Diencephalon (tissue), 1 donor: ENCODE data around the gene PRR9. TPM values are rescaled to one million over a fixed set of nuclear protein-coding genes. Genes with fewer than 3 reads are reported as not detected.

Experiments used
- total RNA-seq: library from RNA; depleted of rRNA; stranded (reverse); fragments of >200 nt; gene quantifications from one replicate; pipeline ENCODE4 v1.2.3, GENCODE V29; 2014

Gene PRR9, protein sequence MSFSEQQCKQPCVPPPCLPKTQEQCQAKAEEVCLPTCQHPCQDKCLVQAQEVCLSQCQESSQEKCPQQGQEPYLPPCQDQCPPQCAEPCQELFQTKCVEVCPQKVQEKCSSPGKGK
- total RNA-seq, result not detected

DNA sequence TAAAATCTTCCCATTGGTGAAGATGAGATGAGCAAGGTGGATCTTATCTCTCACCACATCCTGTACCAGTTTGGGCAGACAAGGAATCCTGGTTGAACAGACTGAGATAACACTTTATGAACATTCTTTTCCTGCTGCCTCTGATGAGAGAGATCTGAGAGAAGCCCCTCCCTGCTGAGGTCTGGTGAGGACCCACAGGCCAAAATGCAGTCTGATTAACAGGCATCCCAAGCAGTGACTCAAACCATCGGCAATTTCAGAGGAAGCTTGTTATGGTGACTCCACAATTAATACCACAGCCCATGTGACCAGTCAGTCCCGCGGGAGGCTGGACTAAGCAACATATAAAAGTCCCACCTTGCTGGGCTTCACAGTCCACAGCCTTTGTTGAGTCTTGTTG, at the start of gene PRR9:
TSS of gene PRR9 (plus strand) at position 373 of the 400 bp plus-strand sequence. CDS start 561 bp downstream, outside the sequence.

DNA sequence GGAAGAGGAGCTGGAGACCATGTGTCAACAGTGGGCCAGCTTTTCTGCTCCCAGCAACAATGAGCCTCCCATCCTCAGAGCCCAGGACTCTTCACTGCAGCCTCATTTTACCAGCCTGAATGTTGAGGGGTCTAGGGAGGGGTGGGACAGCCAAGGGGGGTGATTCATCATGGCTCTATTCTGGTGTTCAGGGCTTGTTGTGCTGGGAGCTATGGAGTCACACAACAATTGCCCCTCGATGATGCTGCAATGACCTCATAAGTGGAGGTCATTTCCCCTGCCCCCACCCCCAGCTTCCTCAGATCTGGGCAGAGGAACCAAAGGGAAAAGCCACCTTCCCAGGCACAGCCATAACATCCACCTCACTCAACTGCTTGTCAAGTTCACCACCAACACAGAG, 14.3 kb upstream of the PRR9 start, which contains the start of gene LELP1:
TSS of gene LELP1 (plus strand) at position 301 of the 400 bp plus-strand sequence. CDS start 1,278 bp downstream, outside the sequence.

DNA sequence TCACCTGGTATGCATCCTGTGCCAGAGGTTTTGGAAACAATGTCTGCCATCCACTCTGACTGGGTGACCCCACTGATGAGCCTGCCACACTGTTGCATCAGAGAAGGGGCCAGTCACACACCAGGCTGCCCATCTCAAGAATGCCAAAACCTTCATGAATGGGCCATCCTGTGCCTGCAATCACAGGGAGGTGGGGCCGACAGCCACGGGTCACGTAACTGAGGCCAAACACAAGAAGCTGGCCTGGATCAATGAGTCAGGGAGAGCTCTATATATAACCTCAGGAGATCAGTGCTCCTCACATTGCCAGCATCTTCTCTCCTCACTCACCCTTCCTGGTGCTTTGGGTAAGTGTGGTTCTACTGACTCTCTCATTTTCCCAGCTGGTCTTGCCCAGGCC, 42.0 kb downstream of the PRR9 start, which contains the start of gene LORICRIN:
TSS of gene LORICRIN (plus strand) at position 301 of the 400 bp plus-strand sequence. CDS start 1,263 bp downstream, outside the sequence.

Other genes starting within 250 kb of the PRR9 start
- gene SPRR4, start 246.9 kb upstream of the PRR9 start, total RNA-seq, result not detected
- not detected for gene SPRR1A, start 233.5 kb upstream of the PRR9 start, total RNA-seq
- gene SPRR3, start 215.8 kb upstream of the PRR9 start, total RNA-seq, result not detected
- not detected for gene SPRR1B, start 186.4 kb upstream of the PRR9 start, total RNA-seq
- not detected for gene SPRR2D, start 176.5 kb upstream of the PRR9 start, total RNA-seq
- not detected for gene SPRR2A, start 160.1 kb upstream of the PRR9 start, total RNA-seq
- not detected for gene SPRR2B, start 146.0 kb upstream of the PRR9 start, total RNA-seq
- gene SPRR2E, start 123.1 kb upstream of the PRR9 start, total RNA-seq, result not detected
- not detected for gene SPRR2F, start 104.1 kb upstream of the PRR9 start, total RNA-seq
- not detected for gene SPRR2G, start 66.7 kb upstream of the PRR9 start, total RNA-seq
- gene LELP1, start 14.2 kb upstream of the PRR9 start, total RNA-seq, result not detected
- 0.69 TPM for gene LORICRIN, start 42.1 kb downstream of the PRR9 start, total RNA-seq
- not detected for gene PGLYRP3, start 95.4 kb downstream of the PRR9 start, total RNA-seq
- not detected for gene PGLYRP4, start 131.3 kb downstream of the PRR9 start, total RNA-seq
- gene S100A9, start 140.3 kb downstream of the PRR9 start, total RNA-seq, result 55.1 TPM
- gene S100A12, start 158.0 kb downstream of the PRR9 start, total RNA-seq, result 4.8 TPM
- 13.1 TPM for gene S100A8, start 173.5 kb downstream of the PRR9 start, total RNA-seq
- gene S100A7A, start 198.9 kb downstream of the PRR9 start, total RNA-seq, result not detected
- not detected for gene S100A7, start 243.1 kb downstream of the PRR9 start, total RNA-seq